ENCODE measurements around the gene ZNF213. TPM values are rescaled to one million over a fixed set of nuclear protein-coding genes. Genes with fewer than 3 reads are reported as not detected.

ZNF213 gene
- total and polyA plus RNA-seq, 2 experiments from 2014 or later = 2.9 to 10.4 TPM

- peaks cover 7% of the 10 kb centered on the region for H3K27me3 ChIP-seq (ENCODE audit: insufficient read depth)
- no peak overlapping the region for H3K27ac ChIP-seq (ENCODE audit: low read depth)
- H3K9me2 ChIP-seq (ENCODE audit: insufficient read depth) = no peaks in the 10 kb centered on the region
- no peaks in the 10 kb centered on the region; the same call in 1 of the 2 replicates for H3K36me3 ChIP-seq (ENCODE audit: insufficient read depth)
- no peak for ATAC-seq
- H3K4me3 Mint-ChIP-seq = no peak overlapping the region
- no peak for TF ChIP-seq EZH2phosphoT487 (IDR thresholded peaks at IDR 0.05; ENCODE audit: unreplicated experiment)
- TF ChIP-seq JUNB (IDR thresholded peaks at IDR 0.05; ENCODE audit: unreplicated experiment) = no peak
- no peak for TF ChIP-seq ZNF331 (CRISPR knock-in tag; IDR thresholded peaks at IDR 0.05; ENCODE audit: low read depth)
- TF ChIP-seq NANOG (IDR thresholded peaks at IDR 0.05; ENCODE audit: borderline replicate concordance) = no peak
- TF ChIP-seq REST (IDR thresholded peaks at IDR 0.05; ENCODE audit: unreplicated experiment) = no peak
- no peak for TF ChIP-seq POLR2AphosphoS5 (IDR thresholded peaks at IDR 0.05; ENCODE audit: low read depth)
- TF ChIP-seq ZNF114 (CRISPR knock-in tag; IDR thresholded peaks at IDR 0.05) = no peak
- TF ChIP-seq CTCF (conservative IDR thresholded peaks at IDR 0.05; ENCODE audit: low read depth in 2 of 2) = no peak
- no peak for TF ChIP-seq ETS1 (IDR thresholded peaks at IDR 0.05)
- TF ChIP-seq ZNF462 (CRISPR knock-in tag; IDR thresholded peaks at IDR 0.05) = no peak
- no peak for TF ChIP-seq CREB1 (CRISPR knock-in tag; IDR thresholded peaks at IDR 0.05; ENCODE audit: low read depth)
- TF ChIP-seq EZH2 (IDR thresholded peaks at IDR 0.05; ENCODE audit: low read depth, unreplicated experiment) = no peak
- no peak for TF ChIP-seq STAT1 (IDR thresholded peaks at IDR 0.05; ENCODE audit: unreplicated experiment)
- no peak for DNase-seq (ENCODE audit: low spot score)
- H3K27ac Mint-ChIP-seq = no peak overlapping the region
- peaks cover 6% of the 10 kb centered on the region for H3K36me3 Mint-ChIP-seq (ENCODE audit: low read depth)
- H3K4me1 ChIP-seq (ENCODE audit: insufficient read depth) = no peaks in the 10 kb centered on the region
- H2AFZ ChIP-seq = no peak overlapping the region
- no peaks in the 10 kb centered on the region for H4K20me1 ChIP-seq (replicated peaks; ENCODE audit: insufficient read depth)
- no peaks in the 10 kb centered on the region for H3K79me2 ChIP-seq (replicated peaks; ENCODE audit: insufficient read depth)
- H3F3A ChIP-seq (replicated peaks; ENCODE audit: low read depth) = 0 out of 2 replicates have a peak, but pooled peaks cover 5% of the 10 kb centered on the region
- no peak overlapping the region for H3K4me2 ChIP-seq
- peaks cover 19% of the 10 kb centered on the region for H3K27me3 Mint-ChIP-seq (ENCODE audit: insufficient read depth, low read depth, poor library complexity)
- peaks cover 3% of the 10 kb centered on the region; the same call in 2 of the 3 replicates for H3K9me3 Mint-ChIP-seq
- H3K4me3 ChIP-seq = no peak overlapping the region
- peaks cover 5% of the 10 kb centered on the region; the same call in 1 of the 3 replicates for H3K4me1 Mint-ChIP-seq
These were observed 8.4 kb downstream of the ZNF213 start for GRCh38 chr16:3143189-3143588.
